GM12801 (cell line): ENCODE results near the gene SFXN2.

Experiments used
- TF ChIP-seq, protein P1 (sequence below): IDR thresholded peaks from one replicate; pipeline ENCODE4 v1.5.1; 2011; ENCODE audit warnings: control low read depth; ENCODE audit not compliant: insufficient read length; ENCODE audit errors: extremely low read depth

Gene SFXN2

DNA sequence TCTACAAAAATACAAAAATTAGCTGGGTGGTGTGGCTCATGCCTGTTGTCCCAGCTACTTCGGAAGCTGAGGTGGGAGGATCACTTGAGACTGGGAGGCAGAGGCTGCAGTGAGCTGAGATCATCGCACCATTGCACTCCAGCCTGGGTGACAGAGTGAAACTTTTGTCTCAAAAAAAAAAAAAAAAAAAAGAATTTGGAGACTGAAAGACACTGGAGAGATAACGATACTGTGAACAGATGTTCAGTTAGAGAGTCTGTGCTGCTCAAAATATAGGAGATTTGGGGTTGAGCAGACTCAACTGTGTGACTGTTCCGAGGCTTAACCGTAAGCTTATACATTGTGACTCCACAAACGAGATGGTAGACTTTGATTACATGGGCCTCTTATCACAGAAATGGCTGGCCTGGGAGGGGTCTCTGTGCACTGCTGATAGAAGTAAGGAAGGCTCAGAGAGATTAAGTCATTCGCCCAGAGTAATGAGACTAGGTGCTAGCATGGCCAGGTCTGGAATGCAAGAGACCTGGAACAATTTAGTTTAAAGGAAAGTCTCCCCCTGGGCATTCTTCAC, 48.7 kb downstream of the SFXN2 start:
- TF ChIP-seq, protein P1, sequence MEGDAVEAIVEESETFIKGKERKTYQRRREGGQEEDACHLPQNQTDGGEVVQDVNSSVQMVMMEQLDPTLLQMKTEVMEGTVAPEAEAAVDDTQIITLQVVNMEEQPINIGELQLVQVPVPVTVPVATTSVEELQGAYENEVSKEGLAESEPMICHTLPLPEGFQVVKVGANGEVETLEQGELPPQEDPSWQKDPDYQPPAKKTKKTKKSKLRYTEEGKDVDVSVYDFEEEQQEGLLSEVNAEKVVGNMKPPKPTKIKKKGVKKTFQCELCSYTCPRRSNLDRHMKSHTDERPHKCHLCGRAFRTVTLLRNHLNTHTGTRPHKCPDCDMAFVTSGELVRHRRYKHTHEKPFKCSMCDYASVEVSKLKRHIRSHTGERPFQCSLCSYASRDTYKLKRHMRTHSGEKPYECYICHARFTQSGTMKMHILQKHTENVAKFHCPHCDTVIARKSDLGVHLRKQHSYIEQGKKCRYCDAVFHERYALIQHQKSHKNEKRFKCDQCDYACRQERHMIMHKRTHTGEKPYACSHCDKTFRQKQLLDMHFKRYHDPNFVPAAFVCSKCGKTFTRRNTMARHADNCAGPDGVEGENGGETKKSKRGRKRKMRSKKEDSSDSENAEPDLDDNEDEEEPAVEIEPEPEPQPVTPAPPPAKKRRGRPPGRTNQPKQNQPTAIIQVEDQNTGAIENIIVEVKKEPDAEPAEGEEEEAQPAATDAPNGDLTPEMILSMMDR = no peak

DNA sequence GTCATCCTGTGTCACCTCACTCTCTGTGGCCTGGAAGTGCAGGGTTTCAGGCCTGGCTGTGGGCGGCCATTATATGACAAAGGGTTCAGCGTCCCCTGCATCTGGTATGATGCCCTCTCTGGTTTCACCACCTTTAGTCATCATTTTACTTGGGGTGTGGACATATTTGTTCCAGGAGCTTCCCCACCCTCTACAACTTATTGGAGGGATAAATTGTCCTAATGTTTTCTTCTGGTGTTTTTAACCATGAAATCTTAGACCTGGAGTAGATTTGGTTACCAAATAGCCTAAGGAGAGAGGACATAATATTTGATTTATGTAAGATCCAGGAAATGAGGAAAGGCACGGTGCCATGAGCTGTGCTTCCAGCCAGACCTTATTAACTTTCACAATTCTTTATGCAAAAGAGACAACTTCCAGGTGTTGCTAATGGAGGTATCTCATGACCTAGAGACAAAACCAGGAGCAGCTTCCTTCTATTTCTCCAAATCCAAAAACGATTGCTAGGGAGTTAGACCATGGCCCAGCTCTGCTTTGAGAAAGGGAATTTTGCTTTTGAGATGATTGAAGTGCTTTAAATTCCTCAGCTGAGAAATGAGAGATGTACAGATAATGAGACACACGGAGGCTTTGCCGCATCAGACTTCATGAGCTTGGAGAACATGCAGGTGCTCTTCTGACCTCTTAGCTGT, 50.2 kb downstream of the SFXN2 start:
- TF ChIP-seq, protein P1 = no peak

DNA sequence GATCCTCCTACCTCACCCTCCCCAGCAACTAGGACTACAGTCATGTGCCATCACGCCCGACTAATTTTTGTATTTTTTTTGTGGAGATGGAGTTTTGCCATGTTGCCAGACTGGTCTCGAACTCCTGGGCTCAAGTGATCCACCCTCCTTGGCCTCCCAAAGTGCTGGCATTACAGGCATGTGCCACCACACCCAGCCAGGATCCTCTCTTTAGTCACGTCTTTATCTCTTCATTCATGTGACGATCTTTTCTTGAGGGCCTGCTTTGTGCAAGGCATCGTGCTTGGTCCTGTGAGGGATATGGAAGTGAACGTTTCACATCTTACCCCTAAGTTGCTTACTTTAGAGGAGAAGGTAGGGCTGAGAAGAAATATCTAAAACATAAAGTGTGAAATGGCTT, 50.9 kb downstream of the SFXN2 start:
- TF ChIP-seq, protein P1 = no peak

DNA sequence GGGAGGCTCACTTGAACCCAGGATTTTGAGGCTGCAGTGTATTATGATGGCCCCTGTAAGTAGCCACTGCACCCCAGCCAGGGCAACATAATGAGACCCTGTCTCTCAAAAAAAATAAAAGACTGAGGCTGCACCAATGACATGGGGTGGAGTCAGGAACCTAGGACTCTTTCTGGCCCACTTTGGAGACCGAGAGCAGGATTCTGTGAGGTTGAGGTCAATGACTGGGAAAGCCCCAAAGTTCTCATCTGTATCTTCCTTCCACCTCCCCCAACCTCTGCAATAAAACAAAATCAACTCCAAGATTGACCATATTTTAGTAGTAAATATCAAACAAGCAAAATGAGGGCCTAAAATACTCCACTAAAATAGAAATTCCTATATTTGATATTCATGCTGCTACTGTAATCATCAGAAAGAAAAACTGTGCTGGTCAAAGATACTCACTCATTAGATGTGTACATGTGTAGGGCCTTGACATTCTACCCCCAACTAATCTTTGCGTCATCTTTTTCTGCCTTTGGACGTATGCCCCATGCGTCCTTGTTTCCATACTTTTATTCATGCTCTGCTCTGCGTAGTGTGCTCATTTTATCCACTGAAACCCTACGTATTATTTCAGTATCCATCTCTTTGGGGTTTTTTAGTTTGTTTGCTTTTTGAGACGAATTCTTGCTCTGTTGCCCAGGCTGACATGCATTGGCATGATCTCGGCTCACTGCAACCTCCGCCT, 53.2 kb downstream of the SFXN2 start:
- TF ChIP-seq, protein P1 = no peak

DNA sequence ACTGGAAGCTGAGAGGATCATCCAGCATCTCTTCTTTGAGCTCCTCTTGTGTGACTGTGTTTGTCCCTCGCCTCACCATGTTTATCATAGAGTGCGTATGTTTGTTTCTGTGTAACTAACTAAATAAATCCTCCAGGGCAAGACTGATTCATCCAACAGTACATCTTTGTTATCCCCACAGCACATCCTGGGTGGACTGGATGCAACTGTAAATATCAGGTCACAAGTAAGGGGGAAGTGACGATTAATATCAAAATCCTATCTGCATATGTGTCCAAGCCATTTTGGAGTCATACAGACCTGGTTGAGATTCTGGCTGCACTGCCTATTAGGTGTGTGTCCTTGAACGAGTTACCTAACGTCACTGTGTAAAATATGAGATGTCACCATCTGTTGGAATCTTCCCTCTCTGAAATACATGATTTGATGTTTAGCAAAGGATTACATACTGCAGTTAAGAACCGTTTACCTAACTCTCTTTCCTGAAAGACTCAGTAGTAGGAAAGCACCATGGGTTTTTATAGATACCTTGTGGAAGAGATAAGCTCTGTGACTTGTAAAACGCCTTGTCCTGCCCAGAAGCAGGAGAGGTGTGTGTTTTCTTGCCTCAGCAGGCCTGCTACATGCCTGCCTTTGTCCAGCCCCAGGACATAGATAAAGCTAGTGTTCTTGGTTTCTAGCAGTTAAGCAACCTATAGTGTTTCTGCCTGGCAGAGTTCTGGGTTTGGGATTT, 55.1 kb downstream of the SFXN2 start:
- TF ChIP-seq, protein P1 = no peak

DNA sequence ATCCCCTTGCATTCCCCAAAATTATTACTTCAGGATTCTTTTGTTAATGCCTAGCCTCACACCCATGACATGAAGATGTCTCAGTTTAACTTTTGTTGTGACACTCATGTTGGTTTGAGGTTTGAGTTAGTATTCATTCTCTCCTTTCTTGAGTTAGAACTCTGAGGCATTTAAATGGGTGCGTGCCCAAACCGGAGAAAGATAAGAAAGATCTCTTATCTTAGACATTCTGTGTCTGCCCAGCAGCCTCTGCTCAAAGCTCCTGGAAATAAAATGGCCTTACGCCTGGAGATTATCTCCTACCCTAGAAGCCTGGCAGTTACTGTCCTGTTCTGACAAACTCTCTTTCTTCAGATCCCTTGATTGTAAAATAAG, 55.7 kb downstream of the SFXN2 start:
- TF ChIP-seq, protein P1 = no peak

DNA sequence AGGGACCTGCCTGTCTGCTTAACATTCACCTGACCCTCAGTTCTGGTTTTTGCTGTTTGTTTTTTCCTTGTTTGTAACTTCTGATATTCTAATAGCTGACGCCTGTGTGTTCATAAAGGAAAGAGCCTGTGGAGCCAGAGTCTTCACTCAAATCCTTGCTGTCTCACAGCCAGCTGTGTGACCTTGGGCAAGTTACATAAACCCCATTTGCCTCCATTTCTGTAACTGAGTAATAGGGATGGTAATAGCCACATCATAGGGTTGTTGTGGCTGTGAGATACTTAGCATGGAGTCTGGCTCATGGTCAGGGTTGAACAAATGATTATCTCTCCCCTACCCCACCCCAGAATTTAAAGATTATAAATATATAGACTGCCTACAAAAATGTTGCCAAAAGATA, 56.4 kb downstream of the SFXN2 start:
- TF ChIP-seq, protein P1 = no peak
